ENCODE results near the gene KCTD4.
"Not testable (repeated sequence)": the region's sequence is repeated elsewhere in the genome, so short reads cannot be mapped to it uniquely, and the experiment has no call there.

The KCTD4 gene

DNA sequence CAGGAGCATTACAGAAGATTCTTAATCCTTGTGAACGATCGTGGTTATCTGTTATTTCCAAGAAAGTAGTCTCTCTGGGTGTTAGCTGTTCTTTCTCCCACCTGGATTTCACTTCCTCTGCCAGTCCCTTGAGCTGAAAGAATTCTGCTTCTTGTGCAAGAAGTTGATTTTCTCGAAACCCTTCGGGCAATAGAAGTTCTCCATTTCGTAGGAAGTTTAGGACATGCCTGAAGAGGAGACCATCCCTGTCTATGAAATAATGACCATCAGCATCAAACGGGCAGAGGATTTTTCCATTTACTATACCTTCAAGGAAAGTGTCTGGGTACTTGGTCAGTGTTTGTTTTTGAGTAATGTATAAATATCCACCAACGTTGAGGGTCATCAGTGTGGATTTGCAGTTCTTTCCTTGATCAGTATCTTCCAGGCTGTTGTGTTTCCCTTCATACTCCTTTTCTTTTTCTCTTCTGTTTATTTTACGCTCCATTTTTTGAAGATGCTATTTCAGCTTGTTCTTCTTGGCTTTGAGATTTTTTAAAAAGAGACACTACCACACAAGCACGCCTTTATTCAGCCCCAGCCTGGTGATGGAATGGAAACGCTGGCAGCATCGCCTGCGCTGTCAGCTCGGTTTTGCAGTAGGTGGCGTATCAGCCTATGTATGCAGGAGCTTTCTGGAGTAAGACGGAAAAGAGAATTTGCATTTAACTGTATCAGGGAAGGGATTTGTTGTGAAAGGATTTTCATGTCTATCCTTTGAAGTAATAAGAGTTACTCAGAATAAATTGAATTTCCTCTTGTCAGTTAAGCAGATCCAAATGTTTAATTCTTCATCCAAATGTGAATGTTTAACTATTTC lies 6.5 kb downstream of the KCTD4 start:
- H3K4me3 ChIP-seq (ENCODE audit: low read length) = no peak overlapping the region
- DNase-seq (ENCODE audit: low read depth) = peak; percentile 54
- TF ChIP-seq, protein P1, sequence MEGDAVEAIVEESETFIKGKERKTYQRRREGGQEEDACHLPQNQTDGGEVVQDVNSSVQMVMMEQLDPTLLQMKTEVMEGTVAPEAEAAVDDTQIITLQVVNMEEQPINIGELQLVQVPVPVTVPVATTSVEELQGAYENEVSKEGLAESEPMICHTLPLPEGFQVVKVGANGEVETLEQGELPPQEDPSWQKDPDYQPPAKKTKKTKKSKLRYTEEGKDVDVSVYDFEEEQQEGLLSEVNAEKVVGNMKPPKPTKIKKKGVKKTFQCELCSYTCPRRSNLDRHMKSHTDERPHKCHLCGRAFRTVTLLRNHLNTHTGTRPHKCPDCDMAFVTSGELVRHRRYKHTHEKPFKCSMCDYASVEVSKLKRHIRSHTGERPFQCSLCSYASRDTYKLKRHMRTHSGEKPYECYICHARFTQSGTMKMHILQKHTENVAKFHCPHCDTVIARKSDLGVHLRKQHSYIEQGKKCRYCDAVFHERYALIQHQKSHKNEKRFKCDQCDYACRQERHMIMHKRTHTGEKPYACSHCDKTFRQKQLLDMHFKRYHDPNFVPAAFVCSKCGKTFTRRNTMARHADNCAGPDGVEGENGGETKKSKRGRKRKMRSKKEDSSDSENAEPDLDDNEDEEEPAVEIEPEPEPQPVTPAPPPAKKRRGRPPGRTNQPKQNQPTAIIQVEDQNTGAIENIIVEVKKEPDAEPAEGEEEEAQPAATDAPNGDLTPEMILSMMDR (IDR thresholded peaks at IDR 0.05; ENCODE audit: insufficient read depth, low read depth, low read length, missing control alignments) = peak; percentile 54

DNA sequence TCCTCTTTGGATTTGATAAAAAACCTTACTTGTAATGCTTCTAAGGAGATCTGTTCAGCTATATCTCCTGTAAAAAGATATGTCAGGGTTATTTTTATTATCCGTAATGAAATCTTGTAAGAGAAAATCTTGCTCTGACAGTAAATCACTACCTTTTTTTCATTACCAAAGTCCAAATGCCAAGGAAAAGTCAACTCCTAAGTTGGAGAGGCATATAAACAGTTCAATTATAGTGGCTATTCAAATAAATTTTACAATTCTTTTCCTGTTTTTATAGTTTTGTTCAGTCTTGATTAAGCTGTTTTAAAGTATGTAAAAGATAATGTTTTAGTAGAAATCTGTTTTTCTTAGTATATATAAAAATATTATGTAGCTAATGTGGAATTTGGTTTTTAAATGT lies 9.0 kb downstream of the KCTD4 start:
- DNase-seq (ENCODE audit: low read depth) = no peak

DNA sequence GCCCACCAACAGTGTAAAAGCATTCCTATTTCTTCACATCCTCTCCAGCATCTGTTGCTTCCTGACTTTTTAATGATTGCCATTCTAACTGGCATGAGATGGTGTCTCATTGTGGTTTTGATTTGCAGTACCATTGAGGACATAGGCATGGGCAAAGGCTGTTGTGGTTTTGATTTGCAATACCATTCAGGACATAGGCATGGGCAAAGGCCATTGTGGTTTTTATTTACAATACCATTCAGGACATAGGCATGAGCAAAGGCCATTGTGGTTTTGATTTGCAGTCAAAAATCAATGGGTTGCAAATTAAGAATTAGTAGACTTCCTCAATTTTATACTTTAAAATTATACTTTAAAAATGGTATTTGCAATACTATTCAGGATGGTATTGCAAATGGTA lies 11.3 kb downstream of the KCTD4 start:
- H3K4me3 ChIP-seq (ENCODE audit: low read length) = not testable (repeated sequence)
- peak; percentile 61 for DNase-seq (ENCODE audit: low read depth)

More for the DNA sequence above, 9.0 kb downstream of the KCTD4 start:
- no peak overlapping the region for H3K4me3 ChIP-seq (ENCODE audit: low read length)
- TF ChIP-seq, protein P1 (IDR thresholded peaks at IDR 0.05; ENCODE audit: insufficient read depth, low read depth, low read length, missing control alignments) = no peak

DNA sequence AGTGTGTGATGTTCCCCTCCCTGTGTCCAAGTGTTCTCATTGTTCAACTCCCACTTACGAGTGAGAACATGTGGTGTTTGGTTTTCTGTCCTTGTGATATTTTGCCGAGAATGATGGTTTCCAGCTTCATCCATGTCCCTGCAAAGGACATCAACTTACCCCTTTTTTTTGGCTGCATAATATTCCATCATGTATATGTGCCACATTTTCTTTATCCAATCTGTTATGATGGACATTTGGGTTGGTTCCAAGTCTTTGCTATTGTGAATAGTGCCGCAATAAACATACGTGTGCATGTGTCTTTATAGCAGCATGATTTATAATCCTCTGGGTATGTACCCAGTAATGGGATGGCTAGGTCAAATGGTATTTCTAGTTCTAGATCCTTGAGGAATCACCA lies 11.8 kb downstream of the KCTD4 start:
- H3K4me3 ChIP-seq (ENCODE audit: low read length); DNase-seq (ENCODE audit: low read depth): not testable (repeated sequence)

DNA sequence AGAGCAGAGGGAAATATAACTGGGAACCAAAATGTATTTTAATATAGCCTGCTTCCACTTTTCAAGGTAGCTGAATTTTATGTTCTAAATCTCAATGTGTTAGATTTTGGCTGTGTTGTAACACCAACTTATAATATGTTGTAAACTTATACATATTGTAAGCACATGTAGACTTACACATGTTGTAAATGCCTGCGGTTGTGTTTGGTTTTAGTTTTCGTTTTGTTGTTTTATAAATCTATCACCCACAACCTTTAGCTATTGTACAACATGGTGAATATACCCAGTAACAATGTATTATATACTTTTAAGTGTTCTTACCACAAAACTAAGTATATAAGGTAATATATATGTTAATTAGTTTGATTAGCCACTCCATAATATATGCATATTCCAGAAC lies 15.6 kb downstream of the KCTD4 start:
- TF ChIP-seq, protein P1 (IDR thresholded peaks at IDR 0.05; ENCODE audit: insufficient read depth, low read depth, low read length, missing control alignments) = no peak
- DNase-seq (ENCODE audit: low read depth) = no peak
- H3K4me3 ChIP-seq (ENCODE audit: low read length) = no peak overlapping the region

DNA sequence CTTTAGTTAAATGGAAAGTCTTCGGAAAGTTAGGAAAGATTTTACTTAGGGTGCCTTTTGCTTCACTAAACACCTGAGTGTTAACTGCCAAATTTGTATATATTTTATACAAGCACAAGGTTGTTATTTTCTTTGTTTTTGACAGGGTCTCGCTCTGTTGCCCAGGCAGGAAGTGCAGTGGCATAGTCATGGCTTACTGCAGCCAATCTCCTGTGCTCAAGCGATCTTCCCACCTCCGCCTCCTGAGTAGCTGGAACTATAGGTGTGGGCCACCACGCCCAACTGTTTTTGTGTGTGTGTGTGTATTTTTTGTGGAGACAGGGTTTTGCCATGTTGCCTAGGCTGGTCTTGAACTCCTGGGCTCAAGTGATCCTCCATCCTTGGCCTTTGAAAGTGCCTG lies 16.2 kb downstream of the KCTD4 start:
- no peak overlapping the region for H3K4me3 ChIP-seq (ENCODE audit: low read length)
- DNase-seq (ENCODE audit: low read depth) = no peak
- TF ChIP-seq, protein P1 (IDR thresholded peaks at IDR 0.05; ENCODE audit: insufficient read depth, low read depth, low read length, missing control alignments) = no peak

DNA sequence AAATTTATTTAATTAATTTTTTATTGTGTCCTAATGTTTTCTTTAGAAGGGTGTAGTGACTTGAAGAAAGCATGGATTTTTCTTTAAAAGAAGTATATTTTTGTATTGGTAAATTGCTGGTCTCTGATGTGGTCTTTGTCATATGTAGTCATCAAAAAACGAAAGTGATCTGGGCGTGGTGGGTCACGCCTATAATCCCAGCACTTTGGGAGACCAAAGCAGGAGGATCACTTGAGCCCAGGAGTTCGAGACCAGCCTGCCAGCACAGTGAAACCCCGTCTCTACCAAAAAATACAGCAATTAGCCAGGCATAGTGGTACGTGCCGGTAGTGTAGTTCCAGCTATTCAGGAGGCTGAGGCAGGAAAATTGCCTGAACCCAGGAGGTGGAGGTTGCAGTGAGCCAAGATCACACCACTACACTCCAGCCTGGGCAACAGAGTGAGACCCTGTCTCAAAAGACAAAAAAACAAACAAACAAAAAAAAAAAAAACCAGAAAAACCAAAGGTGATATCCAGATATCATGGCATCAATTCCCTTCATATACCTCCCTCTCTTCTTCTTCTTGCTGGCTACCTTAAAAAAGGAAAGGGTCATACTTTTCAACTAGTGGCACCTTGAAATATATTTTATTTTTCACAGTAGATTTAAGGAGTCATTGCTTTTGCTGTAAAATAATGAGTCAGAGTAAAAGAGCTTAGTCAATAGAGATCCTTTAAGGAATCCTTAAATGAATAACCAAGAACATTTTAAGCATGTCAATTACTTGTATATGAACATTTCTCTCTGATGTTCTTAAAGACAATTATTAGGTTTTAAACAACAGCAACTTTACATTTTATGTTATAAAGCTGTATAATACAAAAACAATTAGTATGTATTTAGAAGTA lies 19.9 kb downstream of the KCTD4 start:
- no peak overlapping the region for H3K4me3 ChIP-seq (ENCODE audit: low read length)
- DNase-seq (ENCODE audit: low read depth) = peak; percentile 30
- TF ChIP-seq, protein P1 (IDR thresholded peaks at IDR 0.05; ENCODE audit: insufficient read depth, low read depth, low read length, missing control alignments) = no peak
